IMR-90 (cell line): ENCODE results near the gene SLIT3. TPM values are rescaled to one million over a fixed set of nuclear protein-coding genes. Genes with fewer than 3 reads are reported as not detected.

Experiments
- ATAC-seq: fragments of 200-7000 bp; cut with Tn5 transposase; 2 replicates; pipeline ENCODE4 v1.9.1; 2020; ENCODE audit warnings: low read depth, mild to moderate bottlenecking, moderate library complexity
- BruUV-seq: library from RNA; stranded (reverse); fragments of 400-500 nt; replicated peaks from 2 replicates; lab custom pipeline; 2021; lab: Mats Ljungman, UMichigan
- CTCF ChIA-PET: fragments of 300-600 bp; formaldehyde crosslinking; extraction: SDS; loops from one replicate; lab custom pipeline; 2021; ENCODE audit warnings: antibody characterized with exemption; lab: Yijun Ruan, JAX
- POLR2A ChIA-PET: fragments of 300-600 bp; sonication (Branson Sonifier 250); formaldehyde crosslinking; loops from one replicate; lab custom pipeline; 2022; ENCODE audit warnings: antibody characterized with exemption; ENCODE audit not compliant: unreplicated experiment; lab: Charles Lee
- DNase-seq: peaks from one replicate; pipeline ENCODE4 v3.0.0; 2013
- H2AFZ ChIP-seq: replicated peaks from 2 replicates; pipeline ENCODE3; 2013; ENCODE audit warnings: low read length, mild to moderate bottlenecking; ENCODE audit not compliant: poor library complexity
- H2AK5ac ChIP-seq: 2 replicates; pipeline ENCODE4 v1.6.1; 2013; ENCODE audit warnings: low read depth, low read length, inconsistent platforms
- H2AK9ac ChIP-seq: replicated peaks from 2 replicates; pipeline ENCODE3; 2013; ENCODE audit warnings: mild to moderate bottlenecking, low read depth, low read length, moderate library complexity; ENCODE audit not compliant: poor library complexity
- H2BK120ac ChIP-seq: 2 replicates; pipeline ENCODE4 v1.6.1; 2013; ENCODE audit warnings: low read depth, low read length, inconsistent platforms
- H2BK15ac ChIP-seq: 3 replicates; pipeline ENCODE4 v1.6.1; 2013; ENCODE audit warnings: low read depth, low read length, inconsistent platforms
- H2BK20ac ChIP-seq: 2 replicates; pipeline ENCODE4 v1.6.1; 2013; ENCODE audit warnings: low read depth, mild to moderate bottlenecking, inconsistent platforms, low read length, moderate library complexity
- H2BK5ac ChIP-seq: 2 replicates; pipeline ENCODE4 v1.6.1; 2013; ENCODE audit warnings: mild to moderate bottlenecking, low read depth, low read length, inconsistent platforms; ENCODE audit not compliant: poor library complexity, severe bottlenecking
- H3K14ac ChIP-seq: replicated peaks from 2 replicates; pipeline ENCODE4 v1.6.1; 2013; ENCODE audit warnings: low read depth, low read length, inconsistent platforms
- H3K18ac ChIP-seq: 2 replicates; pipeline ENCODE4 v1.6.1; 2013; ENCODE audit warnings: low read depth, low read length, control low read depth
- H3K23ac ChIP-seq: 2 replicates; pipeline ENCODE4 v1.6.1; 2013; ENCODE audit warnings: low read depth, low read length, inconsistent platforms
- H3K27ac ChIP-seq: 2 replicates; pipeline ENCODE4 v1.5.1; 2013; ENCODE audit warnings: mild to moderate bottlenecking, control low read depth, low read length; ENCODE audit not compliant: insufficient read depth
- H3K27me3 ChIP-seq: 2 replicates; pipeline ENCODE4 v1.6.1; 2013; ENCODE audit warnings: low read length; ENCODE audit not compliant: control insufficient read depth, insufficient read depth
- H3K36me3 ChIP-seq: 2 replicates; pipeline ENCODE4 v1.6.1; 2013; ENCODE audit warnings: low read length, mixed read lengths; ENCODE audit not compliant: control insufficient read depth, insufficient read depth
- H3K4ac ChIP-seq: 2 replicates; pipeline ENCODE4 v1.6.1; 2013; ENCODE audit warnings: low read depth, low read length, inconsistent platforms
- H3K4me1 ChIP-seq: 2 replicates; pipeline ENCODE4 v1.6.1; 2013; ENCODE audit warnings: low read length, mixed read lengths; ENCODE audit not compliant: control insufficient read depth, insufficient read depth
- H3K4me2 ChIP-seq: 2 replicates; pipeline ENCODE4 v1.6.1; 2013; ENCODE audit warnings: low read depth, mild to moderate bottlenecking, control low read depth, low read length, moderate library complexity
- H3K4me3 ChIP-seq: 2 replicates; pipeline ENCODE4 v1.5.1; 2013; ENCODE audit warnings: low read depth, mild to moderate bottlenecking, control low read depth, low read length, moderate library complexity; ENCODE audit not compliant: insufficient read depth
- H3K56ac ChIP-seq: 2 replicates; pipeline ENCODE4 v1.6.1; 2013; ENCODE audit warnings: low read length, inconsistent platforms; ENCODE audit not compliant: insufficient read depth; ENCODE audit errors: extremely low read depth
- H3K79me1 ChIP-seq, 2 experiments: 2 replicates each; pipeline ENCODE4 v1.6.1; 2013; ENCODE audit warnings: low read length in 2 of 2, inconsistent platforms in 1 of 2, low read depth in 1 of 2
- H3K9ac ChIP-seq: 2 replicates; pipeline ENCODE4 v1.6.1; 2013; ENCODE audit warnings: low read depth, low read length, control low read depth
- H3K9me1 ChIP-seq: 2 replicates; pipeline ENCODE4 v1.6.1; 2013; ENCODE audit warnings: low read length, inconsistent platforms; ENCODE audit not compliant: insufficient read depth
- H3K9me3 ChIP-seq: 2 replicates; pipeline ENCODE4 v1.6.1; 2013; ENCODE audit warnings: low read length; ENCODE audit not compliant: control insufficient read depth, insufficient read depth
- H4K20me1 ChIP-seq: 2 replicates; pipeline ENCODE4 v1.6.1; 2013; ENCODE audit warnings: low read length, inconsistent platforms; ENCODE audit not compliant: insufficient read depth
- H4K5ac ChIP-seq: 2 replicates; pipeline ENCODE4 v1.6.1; 2013; ENCODE audit warnings: mild to moderate bottlenecking, low read depth, low read length, control low read depth
- H4K8ac ChIP-seq, 2 experiments: 2 replicates each; pipeline ENCODE4 v1.6.1; 2013; ENCODE audit warnings: low read depth in 2 of 2, low read length in 2 of 2, control low read depth in 1 of 2, inconsistent platforms in 1 of 2
- H4K91ac ChIP-seq: 2 replicates; pipeline ENCODE4 v1.6.1; 2013; ENCODE audit warnings: low read depth, low read length, inconsistent platforms; ENCODE audit not compliant: insufficient read depth
- BHLHE40 ChIP-seq: fragments of 150-350 bp; IDR thresholded peaks from 2 replicates; pipeline ENCODE4 v1.6.1; 2016; ENCODE audit warnings: mild to moderate bottlenecking, low read depth, low read length
- CEBPB ChIP-seq: IDR thresholded peaks from 2 replicates; pipeline ENCODE4 v1.6.1; 2012; ENCODE audit warnings: low read depth, low read length, improper control_type of control experiment
- CHD1 ChIP-seq: IDR thresholded peaks from 2 replicates; pipeline ENCODE4 v1.6.1; 2012; ENCODE audit warnings: low read depth, low read length, improper control_type of control experiment
- CTCF ChIP-seq: conservative IDR thresholded peaks from 2 replicates; pipeline ENCODE4 v1.5.1; 2012; ENCODE audit warnings: mild to moderate bottlenecking, low read depth, low read length, improper control_type of control experiment
- ELK1 ChIP-seq: fragments of 150-350 bp; IDR thresholded peaks from 2 replicates; pipeline ENCODE4 v1.6.1; 2016; ENCODE audit warnings: low read depth, mild to moderate bottlenecking, low read length, moderate library complexity, borderline replicate concordance
- FOS ChIP-seq: fragments of 150-350 bp; IDR thresholded peaks from 2 replicates; pipeline ENCODE4 v1.6.1; 2016; ENCODE audit warnings: low read depth, low read length
- MAFK ChIP-seq: IDR thresholded peaks from 2 replicates; pipeline ENCODE4 v1.6.1; 2012; ENCODE audit warnings: low read depth, low read length, improper control_type of control experiment
- MAZ ChIP-seq: IDR thresholded peaks from 2 replicates; pipeline ENCODE4 v1.6.1; 2012; ENCODE audit warnings: low read depth, mild to moderate bottlenecking, low read length, improper control_type of control experiment, moderate library complexity, borderline replicate concordance
- MXI1 ChIP-seq: IDR thresholded peaks from 2 replicates; pipeline ENCODE4 v1.6.1; 2012; ENCODE audit warnings: low read depth, mild to moderate bottlenecking, low read length, moderate library complexity, borderline replicate concordance
- NFE2L2 ChIP-seq: fragments of 150-350 bp; IDR thresholded peaks from 2 replicates; pipeline ENCODE4 v1.6.1; 2016; ENCODE audit warnings: low read depth, mild to moderate bottlenecking, low read length
- POLR2A ChIP-seq: IDR thresholded peaks from 2 replicates; pipeline ENCODE4 v1.6.1; 2012; ENCODE audit warnings: mild to moderate bottlenecking, low read depth, low read length
- RAD21 ChIP-seq: IDR thresholded peaks from 2 replicates; pipeline ENCODE4 v1.6.1; 2012; ENCODE audit warnings: low read length, improper control_type of control experiment
- RCOR1 ChIP-seq: IDR thresholded peaks from 2 replicates; pipeline ENCODE4 v1.6.1; 2012; ENCODE audit warnings: mild to moderate bottlenecking, low read length, improper control_type of control experiment; ENCODE audit not compliant: insufficient replicate concordance
- RFX5 ChIP-seq: IDR thresholded peaks from 2 replicates; pipeline ENCODE4 v1.8.0; 2012; ENCODE audit warnings: low read depth, mild to moderate bottlenecking, low read length, moderate library complexity
- SMC3 ChIP-seq: fragments of 150-350 bp; IDR thresholded peaks from 2 replicates; pipeline ENCODE4 v1.6.1; 2016; ENCODE audit warnings: low read depth, mild to moderate bottlenecking, antibody characterized with exemption, low read length, moderate library complexity
- USF2 ChIP-seq: fragments of 150-350 bp; IDR thresholded peaks from 2 replicates; pipeline ENCODE4 v1.6.1; 2017; ENCODE audit warnings: mild to moderate bottlenecking, antibody characterized with exemption, low read length, low read depth
- WGBS, 2 experiments: methylation state at CpG; one replicate each; pipeline versions ENCODE4 v1.1.5 to v1.1.7; 2013; ENCODE audit warnings: missing lambda C conversion rate in 2 of 2; ENCODE audit not compliant: insufficient read length in 1 of 2; ENCODE audit errors: extremely low coverage in 2 of 2; 5-methylcytosine and 5-hydroxymethylcytosine counted together
- dilution Hi-C: fragments of 300-500 bp; cut with HindIII; formaldehyde crosslinking; loops from one replicate; pipeline ENCODE4 v1.14.3; 2018; ENCODE audit warnings: low sequenced_read_pairs; ENCODE audit not compliant: unreplicated experiment
- in situ Hi-C: fragments of 300-500 bp; cut with MboI; formaldehyde crosslinking; loops from 3 replicates; pipeline ENCODE4 v1.14.3; 2019; ENCODE audit warnings: low sequenced_read_pairs, inconsistent platforms, mixed read lengths
- intact Hi-C: fragments of 100-400 bp; cut with micrococcal nuclease; formaldehyde crosslinking; loops from 2 replicates; pipeline ENCODE4 v1.10.0; 2022
- polyA plus RNA-seq, 3 experiments: library from polyadenylated mRNA; depleted of rRNA; stranded (reverse); fragments of >200 nt; gene quantifications; 2 replicates each; pipeline ENCODE4 v1.2.3, GENCODE V29; 2012; ENCODE audit warnings: low replicate concordance in 1 of 3
- total RNA-seq: library from RNA; depleted of rRNA; stranded (reverse); fragments of >200 nt; gene quantifications from 2 replicates; pipeline ENCODE4 v1.2.3, GENCODE V29; 2012

SLIT3 gene
- total and polyA plus RNA-seq, 2 of the 4 experiments (the other 2 are of a cell fraction), result 0.18 to 0.50 TPM

- Histone ChIP-seq H3K18ac (no peak overlapping the region), H3K4me2 (no peak overlapping the region), H3K27ac (no peak overlapping the region), H2AK5ac (no peak overlapping the region), H2BK15ac (no peak overlapping the region), H2BK120ac (no peak overlapping the region), H2BK20ac (no peak overlapping the region), H4K5ac (no peak overlapping the region), H3K79me1 (no peaks in the 10 kb centered on the region), H3K4ac (no peak overlapping the region), H4K20me1 (no peaks in the 10 kb centered on the region), H3K4me3 (no peak overlapping the region), H3K4me1 (no peaks in the 10 kb centered on the region), H2AFZ (no peak overlapping the region), H3K9me3 (no peaks in the 10 kb centered on the region), H3K36me3 (no peaks in the 10 kb centered on the region), H4K91ac (no peak overlapping the region), H3K56ac (no peak overlapping the region), H3K9ac (no peak overlapping the region), H3K14ac (no peak overlapping the region), H3K27me3 (no peaks in the 10 kb centered on the region), H2AK9ac (no peak overlapping the region), H3K23ac (no peak overlapping the region), H3K9me1 (no peaks in the 10 kb centered on the region), H2BK5ac (no peak overlapping the region), H4K8ac (no peak overlapping the region)
- in situ Hi-C loops, result no loop called here
- WGBS, 2 experiments, result no CpG with 5 or more reads among the region's 3 CpGs
- dilution Hi-C loops, result no loop called here
- POLR2A ChIA-PET, result no interaction called here
- CTCF ChIA-PET, result no interaction called here
- BruUV-seq, result no TSS peak
- intact Hi-C loops, result no loop called here
- DNase-seq (no peak), ATAC-seq (no peak)
- TF ChIP-seq BHLHE40, result no peak
- no peak for TF ChIP-seq USF2
- TF ChIP-seq MAZ, result no peak
- TF ChIP-seq RAD21, result no peak
- no peak for TF ChIP-seq POLR2A
- no peak for TF ChIP-seq ELK1
- TF ChIP-seq MAFK, result no peak
- TF ChIP-seq CHD1, result no peak
- no peak for TF ChIP-seq MXI1
- no peak for TF ChIP-seq NFE2L2
- no peak for TF ChIP-seq RCOR1
- TF ChIP-seq CEBPB, result no peak
- no peak for TF ChIP-seq CTCF
- TF ChIP-seq RFX5, result no peak
- no peak for TF ChIP-seq SMC3
- no peak for TF ChIP-seq FOS
Observed at GRCh38 chr5:168656633-168657032, 644.3 kb downstream of the SLIT3 start.
